HG03521 (cell line): ENCODE measurements around the gene ULK1.

Source experiments
- ATAC-seq: cut with Tn5 transposase; IDR thresholded peaks from one replicate; pipeline ENCODE4 v1.9.1; 2021; ENCODE audit warnings: mild to moderate bottlenecking, moderate library complexity; ENCODE audit not compliant: unreplicated experiment

The ULK1 gene

GRCh38 chr12:131962069-131962468, 67.6 kb downstream of the ULK1 start:
- ATAC-seq: no peak

GRCh38 chr12:131963381-131963780, 69.0 kb downstream of the ULK1 start:
- no peak for ATAC-seq

DNA sequence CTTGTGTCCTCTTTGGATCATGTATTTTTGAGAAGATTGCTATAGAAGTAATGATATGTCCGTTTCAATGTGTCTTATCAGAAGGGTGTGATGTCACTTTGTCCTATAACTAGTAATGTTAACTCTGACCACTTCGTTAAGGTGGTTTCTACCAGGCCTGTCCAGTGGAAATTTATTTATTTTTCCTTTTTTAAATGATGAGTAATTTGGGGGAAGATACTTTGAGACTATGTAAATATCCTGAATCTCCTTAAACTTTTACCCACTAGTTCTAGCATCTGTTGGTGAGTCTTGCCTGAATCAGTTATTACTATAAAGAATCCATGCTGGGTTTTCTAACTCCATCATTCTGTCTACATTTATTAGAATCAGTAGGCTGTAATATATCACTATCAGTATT, 70.7 kb downstream of the ULK1 start:
- no peak for ATAC-seq

DNA sequence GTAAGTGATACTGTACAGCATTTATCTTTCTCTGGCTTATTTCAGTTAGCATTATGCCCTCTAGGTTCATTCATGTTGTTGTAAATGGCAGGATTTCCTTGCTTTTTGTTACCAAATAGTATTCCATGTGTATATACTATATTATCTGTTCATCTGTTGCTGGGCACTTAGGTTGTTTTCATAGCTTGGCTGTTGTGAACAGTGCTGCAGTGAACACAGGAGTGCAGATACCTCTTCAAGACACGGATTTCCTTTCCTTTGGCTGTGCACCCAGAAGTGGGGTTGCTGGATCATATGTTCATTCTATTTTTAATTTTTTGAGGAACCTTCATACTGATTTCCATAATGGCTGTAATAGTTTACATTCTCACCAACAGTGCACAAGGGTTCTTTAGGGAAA, 76.8 kb downstream of the ULK1 start:
- no peak for ATAC-seq
